Adipocyte (in vitro differentiated cells): ENCODE data around the gene ACR.

Experiments
- DNase-seq: peaks from one replicate; pipeline ENCODE4 v3.0.0-alpha.2; 2015; ENCODE audit warnings: low read depth
- H3K27me3 ChIP-seq: replicated peaks from 2 replicates; pipeline ENCODE4 v1.7.0; 2013; ENCODE audit warnings: mild to moderate bottlenecking, low read length, moderate library complexity; ENCODE audit not compliant: control insufficient read depth, insufficient read depth
- H3K36me3 ChIP-seq: 2 replicates; pipeline ENCODE4 v1.7.0; 2013; ENCODE audit warnings: low read length, mild to moderate bottlenecking, moderate library complexity; ENCODE audit not compliant: control insufficient read depth, insufficient read depth, severe bottlenecking
- H3K4me1 ChIP-seq: 2 replicates; pipeline ENCODE4 v1.7.0; 2013; ENCODE audit warnings: mild to moderate bottlenecking, low read length, moderate library complexity; ENCODE audit not compliant: control insufficient read depth, insufficient read depth
- H3K4me3 ChIP-seq: 2 replicates; pipeline ENCODE4 v1.7.0; 2013; ENCODE audit warnings: mild to moderate bottlenecking, low read length, moderate library complexity
- H3K9ac ChIP-seq: 2 replicates; pipeline ENCODE4 v1.7.0; 2013; ENCODE audit warnings: mild to moderate bottlenecking, low read length, moderate library complexity
- H3K9me3 ChIP-seq: 2 replicates; pipeline ENCODE4 v1.7.0; 2013; ENCODE audit warnings: mild to moderate bottlenecking, low read length, moderate library complexity; ENCODE audit not compliant: control insufficient read depth

Gene ACR

DNA sequence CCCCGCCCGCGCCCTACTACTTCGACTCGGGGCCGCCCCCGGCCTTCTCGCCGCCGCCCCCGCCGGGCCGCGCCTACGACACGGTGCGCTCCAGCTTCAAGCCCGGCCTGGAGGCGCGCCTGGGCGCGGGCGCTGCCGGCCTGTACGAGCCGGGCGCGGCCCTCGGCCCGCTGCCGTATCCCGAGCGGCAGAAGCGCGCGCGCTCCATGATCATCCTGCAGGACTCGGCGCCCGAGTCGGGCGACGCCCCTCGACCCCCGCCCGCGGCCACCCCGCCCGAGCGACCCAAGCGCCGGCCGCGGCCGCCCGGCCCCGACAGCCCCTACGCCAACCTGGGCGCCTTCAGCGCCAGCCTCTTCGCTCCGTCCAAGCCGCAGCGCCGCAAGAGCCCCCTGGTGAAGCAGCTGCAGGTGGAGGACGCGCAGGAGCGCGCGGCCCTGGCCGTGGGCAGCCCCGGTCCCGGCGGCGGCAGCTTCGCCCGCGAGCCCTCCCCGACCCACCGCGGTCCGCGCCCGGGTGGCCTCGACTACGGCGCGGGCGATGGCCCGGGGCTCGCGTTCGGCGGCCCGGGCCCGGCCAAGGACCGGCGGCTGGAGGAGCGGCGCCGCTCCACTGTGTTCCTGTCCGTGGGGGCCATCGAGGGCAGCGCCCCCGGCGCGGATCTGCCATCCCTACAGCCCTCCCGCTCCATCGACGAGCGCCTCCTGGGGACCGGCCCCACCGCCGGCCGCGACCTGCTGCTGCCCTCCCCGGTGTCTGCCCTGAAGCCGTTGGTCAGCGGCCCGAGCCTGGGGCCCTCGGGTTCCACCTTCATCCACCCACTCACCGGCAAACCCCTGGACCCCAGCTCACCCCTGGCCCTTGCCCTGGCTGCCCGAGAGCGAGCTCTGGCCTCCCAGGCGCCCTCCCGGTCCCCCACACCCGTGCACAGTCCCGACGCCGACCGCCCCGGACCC is 17.4 kb upstream of the ACR start:
- Histone ChIP-seq H3K36me3 (no peaks in the 10 kb centered on the region), H3K4me1 (no peaks in the 10 kb centered on the region), H3K9ac (no peak overlapping the region), H3K4me3 (no peak overlapping the region), H3K9me3 (no peaks in the 10 kb centered on the region), H3K27me3 (peaks cover 4% of the 10 kb centered on the region)
- DNase-seq, result peak; percentile 43

GRCh38 chr22:50721257-50721844 is 16.7 kb upstream of the ACR start:
- H3K9me3 ChIP-seq, result no peaks in the 10 kb centered on the region
- H3K4me1 ChIP-seq, result no peaks in the 10 kb centered on the region
- H3K36me3 ChIP-seq, result peaks cover 3% of the 10 kb centered on the region
- no peak overlapping the region for H3K4me3 ChIP-seq
- H3K9ac ChIP-seq, result no peak overlapping the region
- DNase-seq, result no peak
- peaks cover 4% of the 10 kb centered on the region for H3K27me3 ChIP-seq

DNA sequence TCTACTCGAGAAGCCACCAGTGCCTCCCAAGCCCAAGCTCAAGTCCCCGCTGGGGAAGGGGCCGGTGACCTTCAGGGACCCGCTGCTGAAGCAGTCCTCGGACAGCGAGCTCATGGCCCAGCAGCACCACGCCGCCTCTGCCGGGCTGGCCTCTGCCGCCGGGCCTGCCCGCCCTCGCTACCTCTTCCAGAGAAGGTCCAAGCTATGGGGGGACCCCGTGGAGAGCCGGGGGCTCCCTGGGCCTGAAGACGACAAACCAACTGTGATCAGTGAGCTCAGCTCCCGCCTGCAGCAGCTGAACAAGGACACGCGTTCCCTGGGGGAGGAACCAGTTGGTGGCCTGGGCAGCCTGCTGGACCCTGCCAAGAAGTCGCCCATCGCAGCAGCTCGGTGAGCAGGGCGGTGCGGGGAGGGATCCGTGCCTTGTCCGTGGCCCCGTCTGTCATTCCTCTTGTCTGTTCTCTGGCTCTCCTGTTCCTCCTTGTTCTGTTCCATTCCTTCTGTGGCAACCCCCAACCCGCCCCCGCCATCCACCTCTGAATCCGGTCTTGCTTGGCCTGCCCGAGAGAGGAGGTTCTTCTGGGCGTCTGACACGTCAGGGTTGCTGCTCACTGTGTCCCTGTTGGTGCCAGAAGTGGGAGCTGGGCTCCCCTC is 15.8 kb upstream of the ACR start:
- Histone ChIP-seq H3K9me3 (no peaks in the 10 kb centered on the region), H3K4me1 (no peaks in the 10 kb centered on the region), H3K4me3 (no peak overlapping the region), H3K9ac (no peak overlapping the region), H3K36me3 (peaks cover 3% of the 10 kb centered on the region), H3K27me3 (peaks cover 4% of the 10 kb centered on the region)
- DNase-seq, result no peak

- Histone ChIP-seq H3K36me3 (peaks cover 3% of the 10 kb centered on the region), H3K9ac (no peak overlapping the region), H3K9me3 (no peaks in the 10 kb centered on the region), H3K27me3 (peaks cover 4% of the 10 kb centered on the region), H3K4me1 (no peaks in the 10 kb centered on the region), H3K4me3 (no peak overlapping the region)
- DNase-seq, result no peak
Observed at GRCh38 chr22:50722716-50723428, 15.1 kb upstream of the ACR start.

- Histone ChIP-seq H3K36me3 (peaks cover 3% of the 10 kb centered on the region), H3K4me3 (no peak overlapping the region), H3K9me3 (no peaks in the 10 kb centered on the region), H3K27me3 (peaks cover 3% of the 10 kb centered on the region), H3K9ac (no peak overlapping the region), H3K4me1 (no peaks in the 10 kb centered on the region)
- DNase-seq, result no peak
Observed at GRCh38 chr22:50723991-50724390, 14.0 kb upstream of the ACR start.

DNA sequence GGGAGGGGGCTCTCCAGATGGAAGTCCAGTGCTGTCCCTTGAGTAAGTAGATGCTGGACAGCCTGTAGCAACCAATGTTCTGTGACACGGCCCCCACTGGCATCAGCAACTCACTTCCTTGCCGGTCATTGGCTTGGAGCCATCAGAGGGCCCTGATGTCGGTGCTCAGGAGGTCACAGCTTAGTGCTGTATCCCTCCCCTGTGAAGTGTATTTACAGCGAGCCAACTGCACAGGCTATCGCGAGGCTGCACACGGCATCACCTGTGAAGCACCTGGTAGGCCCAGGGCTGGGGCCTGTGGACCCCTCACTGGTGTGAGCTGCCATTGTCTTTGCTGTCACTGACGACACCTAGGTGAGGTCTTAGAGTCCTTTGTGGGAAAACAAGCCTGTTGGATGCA is 13.4 kb upstream of the ACR start:
- H3K4me3 ChIP-seq, result no peak overlapping the region
- H3K27me3 ChIP-seq, result no peaks in the 10 kb centered on the region
- H3K4me1 ChIP-seq, result no peaks in the 10 kb centered on the region
- no peak overlapping the region for H3K9ac ChIP-seq
- peaks cover 3% of the 10 kb centered on the region for H3K36me3 ChIP-seq
- DNase-seq, result no peak
- no peaks in the 10 kb centered on the region for H3K9me3 ChIP-seq

DNA sequence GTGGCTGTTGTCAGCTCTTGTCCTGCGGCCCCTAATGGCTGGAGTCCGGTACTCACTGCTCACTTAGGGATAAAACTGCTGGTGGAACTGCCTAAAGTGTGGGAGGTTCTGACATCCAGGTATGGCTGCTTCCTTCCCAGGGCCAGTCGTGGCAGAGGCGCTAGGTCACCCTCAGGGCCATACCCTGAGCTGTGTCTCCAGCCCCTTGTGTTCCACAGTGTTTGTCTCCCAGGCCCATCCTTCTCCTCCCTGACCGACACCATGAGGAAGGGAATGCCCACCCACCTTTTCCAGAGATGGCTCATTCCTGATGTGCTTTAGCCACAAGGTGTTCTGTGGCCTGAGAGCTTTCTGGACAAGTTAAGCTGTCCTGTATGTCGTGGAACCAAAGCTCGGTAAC is 12.4 kb upstream of the ACR start:
- DNase-seq, result no peak
- Histone ChIP-seq H3K4me3 (no peak overlapping the region), H3K36me3 (peaks cover 3% of the 10 kb centered on the region), H3K27me3 (peaks cover 6% of the 10 kb centered on the region), H3K4me1 (no peaks in the 10 kb centered on the region), H3K9ac (no peak overlapping the region), H3K9me3 (no peaks in the 10 kb centered on the region)

- Histone ChIP-seq H3K36me3 (peaks cover 3% of the 10 kb centered on the region), H3K4me1 (peaks cover 2% of the 10 kb centered on the region), H3K27me3 (peaks cover 6% of the 10 kb centered on the region), H3K9me3 (no peaks in the 10 kb centered on the region), H3K4me3 (no peak overlapping the region), H3K9ac (no peak overlapping the region)
- no peak for DNase-seq
Observed at GRCh38 chr22:50726643-50727340, 11.2 kb upstream of the ACR start.

- Histone ChIP-seq H3K4me1 (peaks cover 5% of the 10 kb centered on the region), H3K36me3 (peaks cover 3% of the 10 kb centered on the region), H3K9ac (no peak overlapping the region), H3K27me3 (peaks cover 6% of the 10 kb centered on the region), H3K4me3 (no peak overlapping the region), H3K9me3 (no peaks in the 10 kb centered on the region)
- no peak for DNase-seq
Observed at GRCh38 chr22:50727678-50728522, 10.1 kb upstream of the ACR start.

DNA sequence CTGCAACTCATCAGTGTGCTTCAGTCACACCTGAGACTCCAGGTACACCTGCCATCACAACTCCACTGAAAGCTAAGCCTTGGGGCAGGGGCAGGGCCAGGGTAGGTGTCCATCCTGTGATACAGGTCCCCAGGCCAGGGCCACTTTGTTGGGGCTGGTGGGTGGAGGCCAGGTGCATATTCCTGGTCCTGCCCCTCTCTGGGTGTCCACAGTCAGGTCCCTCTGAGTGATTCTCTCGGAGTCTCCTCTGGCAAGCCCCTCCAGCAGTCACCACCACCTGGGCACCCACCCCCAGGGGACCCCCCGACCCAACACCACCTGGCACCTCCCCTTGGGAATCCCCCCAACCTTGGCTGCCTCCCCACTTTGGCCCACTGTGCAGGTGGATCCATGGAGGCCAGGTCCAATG is 9.5 kb upstream of the ACR start:
- Histone ChIP-seq H3K4me3 (no peak overlapping the region), H3K36me3 (peaks cover 3% of the 10 kb centered on the region), H3K27me3 (peaks cover 6% of the 10 kb centered on the region), H3K9me3 (no peaks in the 10 kb centered on the region), H3K4me1 (peaks cover 9% of the 10 kb centered on the region), H3K9ac (no peak overlapping the region)
- DNase-seq, result no peak
